GM19467 (cell line): ENCODE results near the gene ZPLD1.

Experiments
- ATAC-seq: cut with Tn5 transposase; IDR thresholded peaks from one replicate; pipeline ENCODE4 v1.9.1; 2021; ENCODE audit warnings: mild to moderate bottlenecking, moderate library complexity; ENCODE audit not compliant: unreplicated experiment

The ZPLD1 gene

DNA sequence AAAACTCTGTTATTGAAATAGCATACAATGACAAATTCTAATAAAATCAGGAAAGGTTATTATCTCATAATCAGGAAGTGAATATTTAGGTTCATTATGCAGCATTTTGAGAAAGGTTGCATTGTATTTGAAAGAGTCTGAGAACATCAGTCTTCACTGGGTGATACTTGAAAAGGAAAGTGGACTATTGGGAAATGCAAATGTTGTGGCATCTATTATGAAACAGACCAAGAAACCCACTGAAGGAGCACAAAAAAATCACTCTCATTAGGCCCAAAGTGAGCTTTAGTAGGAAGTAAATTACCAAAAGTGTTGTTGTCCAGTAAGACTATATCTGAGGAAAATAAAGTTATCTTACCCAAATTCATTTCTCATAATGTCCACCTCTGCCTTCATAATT, 90.8 kb downstream of the ZPLD1 start:
- ATAC-seq, result peak; percentile 65

GRCh38 chr3:102526865-102527264, 92.0 kb downstream of the ZPLD1 start:
- no peak for ATAC-seq

GRCh38 chr3:102528727-102529126, 93.9 kb downstream of the ZPLD1 start:
- ATAC-seq, result no peak
